GM12873 (cell line): Measurements from ENCODE around the gene LTA4H.

Source experiments
- TF ChIP-seq, protein P1 (sequence below): IDR thresholded peaks from 2 replicates; pipeline ENCODE4 v1.5.1; 2012; ENCODE audit warnings: low read depth, mild to moderate bottlenecking, moderate library complexity, low read length, control low read depth; ENCODE audit not compliant: insufficient read depth; ENCODE audit errors: missing control alignments

The LTA4H gene

DNA sequence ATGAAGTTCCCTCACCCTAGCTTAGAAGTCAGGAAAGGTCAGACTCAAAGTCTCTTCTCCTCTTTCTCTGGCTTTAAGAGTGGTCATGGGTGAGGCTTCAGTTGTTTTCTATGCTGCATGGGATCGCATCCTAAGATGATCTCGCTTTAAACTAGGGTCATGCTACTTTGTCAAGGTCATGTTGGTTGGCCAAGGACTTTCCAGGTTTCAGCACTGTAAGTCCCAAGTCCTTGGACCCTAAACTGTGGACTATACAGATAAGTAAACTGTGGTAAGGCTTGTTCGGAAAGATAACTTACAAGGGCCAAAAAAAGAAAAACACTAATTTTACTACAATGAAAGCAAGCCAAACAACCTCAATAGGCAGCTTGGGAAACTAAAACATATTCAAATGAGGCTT is 56.6 kb downstream of the LTA4H start:
- TF ChIP-seq, protein P1, sequence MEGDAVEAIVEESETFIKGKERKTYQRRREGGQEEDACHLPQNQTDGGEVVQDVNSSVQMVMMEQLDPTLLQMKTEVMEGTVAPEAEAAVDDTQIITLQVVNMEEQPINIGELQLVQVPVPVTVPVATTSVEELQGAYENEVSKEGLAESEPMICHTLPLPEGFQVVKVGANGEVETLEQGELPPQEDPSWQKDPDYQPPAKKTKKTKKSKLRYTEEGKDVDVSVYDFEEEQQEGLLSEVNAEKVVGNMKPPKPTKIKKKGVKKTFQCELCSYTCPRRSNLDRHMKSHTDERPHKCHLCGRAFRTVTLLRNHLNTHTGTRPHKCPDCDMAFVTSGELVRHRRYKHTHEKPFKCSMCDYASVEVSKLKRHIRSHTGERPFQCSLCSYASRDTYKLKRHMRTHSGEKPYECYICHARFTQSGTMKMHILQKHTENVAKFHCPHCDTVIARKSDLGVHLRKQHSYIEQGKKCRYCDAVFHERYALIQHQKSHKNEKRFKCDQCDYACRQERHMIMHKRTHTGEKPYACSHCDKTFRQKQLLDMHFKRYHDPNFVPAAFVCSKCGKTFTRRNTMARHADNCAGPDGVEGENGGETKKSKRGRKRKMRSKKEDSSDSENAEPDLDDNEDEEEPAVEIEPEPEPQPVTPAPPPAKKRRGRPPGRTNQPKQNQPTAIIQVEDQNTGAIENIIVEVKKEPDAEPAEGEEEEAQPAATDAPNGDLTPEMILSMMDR, result no peak

DNA sequence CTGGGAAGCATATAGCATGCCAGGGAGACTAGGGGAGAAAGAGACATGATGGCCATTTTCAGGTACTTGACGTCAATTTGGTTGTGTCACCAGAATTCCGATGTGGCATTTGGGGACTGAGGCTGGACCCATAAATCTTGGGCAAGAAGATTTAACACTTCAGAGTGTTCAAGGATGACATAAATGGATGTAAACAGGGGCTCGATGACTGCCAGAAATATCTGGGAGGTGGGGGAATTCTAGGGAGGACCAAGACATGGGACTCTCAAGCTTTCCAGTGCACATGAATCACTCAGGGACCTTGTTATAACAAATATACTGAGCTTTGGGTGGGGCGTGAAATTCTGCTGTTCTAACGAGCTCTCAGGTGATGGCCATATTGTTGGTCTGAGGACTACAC is 57.0 kb downstream of the LTA4H start:
- TF ChIP-seq, protein P1, result no peak

DNA sequence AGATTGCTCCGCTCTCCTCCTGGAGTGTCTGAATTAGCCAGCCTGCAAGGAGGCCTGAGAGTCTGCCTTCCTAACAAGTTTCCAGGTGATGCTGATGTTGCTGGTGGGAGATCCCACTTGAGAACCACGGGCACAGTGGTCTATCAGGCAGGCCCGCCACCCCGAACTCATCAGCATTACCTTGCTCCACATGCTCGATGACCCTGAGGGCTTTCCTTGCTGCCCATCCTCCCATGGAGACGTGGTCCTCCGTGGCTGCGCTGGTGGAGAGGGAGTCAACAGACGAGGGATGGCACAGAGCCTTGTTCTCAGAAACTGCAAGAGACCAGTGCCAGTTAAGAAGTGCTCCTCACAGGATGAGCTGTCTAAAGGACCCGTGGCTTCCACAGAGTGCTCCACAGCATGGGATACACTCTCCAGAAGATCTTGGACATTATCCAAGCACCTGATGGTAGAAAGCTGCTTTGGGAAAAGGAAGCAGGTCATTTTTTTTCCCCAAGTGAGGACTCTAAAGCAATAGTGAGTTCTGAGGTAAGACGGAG is 57.6 kb downstream of the LTA4H start:
- TF ChIP-seq, protein P1, result no peak

DNA sequence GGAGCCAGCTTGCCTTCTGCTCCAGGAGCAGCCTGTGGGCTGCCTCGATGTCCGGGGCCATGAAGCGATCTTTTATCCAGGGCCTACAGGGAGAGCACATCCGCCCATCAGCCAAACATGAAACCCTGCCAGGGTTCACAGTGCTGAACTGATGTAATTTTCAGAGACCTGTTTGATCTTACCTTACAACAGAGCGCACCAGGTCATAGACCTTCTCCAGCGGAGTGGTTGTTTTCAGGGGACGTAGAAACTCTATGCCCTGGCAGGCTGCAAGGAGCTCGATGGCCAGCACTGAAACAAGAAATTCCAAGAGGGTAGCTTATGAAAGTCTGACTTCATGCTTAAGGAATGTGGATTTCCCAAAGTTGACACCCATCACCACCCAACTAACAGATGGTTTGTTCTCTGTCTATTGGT is 59.0 kb downstream of the LTA4H start:
- TF ChIP-seq, protein P1, result no peak

DNA sequence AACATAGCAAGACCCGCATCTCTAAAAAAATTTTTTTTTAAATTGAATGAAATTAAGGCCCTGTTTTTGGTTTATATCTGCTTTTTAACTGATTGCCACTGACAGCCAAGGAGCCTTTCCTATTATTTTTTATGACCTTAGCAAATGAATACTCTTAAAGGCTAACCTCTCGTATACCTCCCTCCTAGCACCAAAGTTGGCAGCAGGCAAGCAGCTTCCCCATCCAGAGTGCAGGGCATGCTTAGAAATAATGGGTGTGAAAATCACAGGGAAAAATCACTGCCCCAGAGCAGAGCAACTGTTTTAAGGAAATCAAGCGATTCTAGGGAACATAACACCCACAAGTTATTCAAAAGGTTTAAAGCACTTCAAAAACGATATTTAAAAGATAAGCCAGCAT is 59.9 kb downstream of the LTA4H start:
- TF ChIP-seq, protein P1, result no peak

DNA sequence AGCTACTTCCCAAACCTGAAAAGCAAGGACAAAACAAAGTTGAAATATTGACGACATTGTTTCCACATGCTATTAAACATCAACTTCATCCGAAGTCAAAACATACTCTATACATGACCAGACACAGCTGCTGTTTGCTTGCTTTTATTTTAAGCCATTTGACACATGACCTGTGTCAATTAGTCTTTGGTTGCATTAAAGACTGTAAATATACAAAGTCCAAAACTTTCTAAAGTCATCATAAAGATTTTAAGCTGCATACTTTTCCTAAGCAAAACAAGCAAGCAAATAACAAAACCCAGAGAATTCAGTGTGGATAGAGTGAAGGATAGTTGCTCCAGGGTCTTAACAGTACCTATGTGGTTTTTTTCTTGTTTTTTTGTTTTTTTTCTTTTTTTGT is 61.0 kb downstream of the LTA4H start:
- TF ChIP-seq, protein P1, result no peak

DNA sequence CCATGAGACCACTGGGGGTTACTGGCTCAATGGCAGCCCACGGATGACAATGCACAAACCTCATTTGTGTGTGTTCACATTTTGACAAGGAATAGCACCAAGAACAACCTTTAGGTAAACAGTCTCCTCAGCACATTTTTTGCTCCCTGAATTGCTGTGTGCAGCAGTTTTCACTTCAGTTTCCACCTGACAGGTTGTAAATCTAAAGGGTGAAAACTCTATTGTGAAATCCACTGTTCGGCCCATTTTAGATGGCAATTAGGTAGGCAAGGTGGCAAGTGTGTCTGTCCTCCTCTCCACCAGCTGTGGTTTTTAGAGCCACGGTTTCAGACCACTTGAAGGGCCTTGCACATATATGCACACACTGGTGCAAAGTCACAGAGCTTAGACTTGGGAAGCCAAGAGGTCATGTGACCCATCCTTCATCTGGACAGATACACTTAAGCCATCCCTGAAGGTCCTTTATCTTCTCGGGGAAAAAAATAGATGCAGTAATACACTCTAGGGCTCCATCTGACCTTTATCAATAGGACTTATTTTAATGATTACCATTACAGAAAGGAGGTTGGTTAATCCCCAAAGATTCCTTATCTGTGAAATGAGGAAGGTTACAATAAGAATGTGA is 62.4 kb downstream of the LTA4H start:
- TF ChIP-seq, protein P1, result no peak
